ENCODE data around the gene LSAMP. TPM values are rescaled to one million over a fixed set of nuclear protein-coding genes. Genes with fewer than 3 reads are reported as not detected.

LSAMP gene
- total RNA-seq, 1 donor from 2014 or later, result 0.07 TPM

- DNase-seq (ENCODE audit: low read depth, low spot score), result no peak
Observed at GRCh38 chr3:116432795-116433194, 12.5 kb downstream of the LSAMP start.

GRCh38 chr3:116429479-116430269 lies 15.6 kb downstream of the LSAMP start:
- DNase-seq (ENCODE audit: low read depth, low spot score), result no peak

- DNase-seq (ENCODE audit: low read depth, low spot score), result no peak
Observed at GRCh38 chr3:116426036-116426435, 19.3 kb downstream of the LSAMP start.

- no peak for DNase-seq (ENCODE audit: low read depth, low spot score)
Observed at GRCh38 chr3:116425126-116425525, 20.2 kb downstream of the LSAMP start.

- DNase-seq (ENCODE audit: low read depth, low spot score), result no peak
Observed at GRCh38 chr3:116423945-116424344, 21.3 kb downstream of the LSAMP start.

- no peak for DNase-seq (ENCODE audit: low read depth, low spot score)
Observed at GRCh38 chr3:116423374-116423773, 21.9 kb downstream of the LSAMP start.

- no peak for DNase-seq (ENCODE audit: low read depth, low spot score)
Observed at GRCh38 chr3:116417151-116417550, 28.1 kb downstream of the LSAMP start.

- no peak for DNase-seq (ENCODE audit: low read depth, low spot score)
Observed at GRCh38 chr3:116413319-116413718, 32.0 kb downstream of the LSAMP start.

GRCh38 chr3:116408473-116408872 lies 36.8 kb downstream of the LSAMP start:
- DNase-seq (ENCODE audit: low read depth, low spot score), result no peak

- DNase-seq (ENCODE audit: low read depth, low spot score), result no peak
Observed at GRCh38 chr3:116405231-116405630, 40.1 kb downstream of the LSAMP start.

- no peak for DNase-seq (ENCODE audit: low read depth, low spot score)
Observed at GRCh38 chr3:116399701-116400226, 45.5 kb downstream of the LSAMP start.

- no peak for DNase-seq (ENCODE audit: low read depth, low spot score)
Observed at GRCh38 chr3:116394365-116394764, 50.9 kb downstream of the LSAMP start.

- DNase-seq (ENCODE audit: low read depth, low spot score), result no peak
Observed at GRCh38 chr3:116393199-116393598, 52.1 kb downstream of the LSAMP start.

- DNase-seq (ENCODE audit: low read depth, low spot score), result no peak
Observed at GRCh38 chr3:116392291-116392690, 53.0 kb downstream of the LSAMP start.

- no peak for DNase-seq (ENCODE audit: low read depth, low spot score)
Observed at GRCh38 chr3:116391296-116392201, 53.7 kb downstream of the LSAMP start.

GRCh38 chr3:116390318-116390717 lies 55.0 kb downstream of the LSAMP start:
- no peak for DNase-seq (ENCODE audit: low read depth, low spot score)

GRCh38 chr3:116388867-116389385 lies 56.4 kb downstream of the LSAMP start:
- no peak for DNase-seq (ENCODE audit: low read depth, low spot score)

- no peak for DNase-seq (ENCODE audit: low read depth, low spot score)
Observed at GRCh38 chr3:116386168-116386567, 59.1 kb downstream of the LSAMP start.

- DNase-seq (ENCODE audit: low read depth, low spot score), result no peak
Observed at GRCh38 chr3:116384717-116385116, 60.6 kb downstream of the LSAMP start.

- DNase-seq (ENCODE audit: low read depth, low spot score), result no peak
Observed at GRCh38 chr3:116378077-116378476, 67.2 kb downstream of the LSAMP start.

GRCh38 chr3:116374901-116375300 lies 70.4 kb downstream of the LSAMP start:
- DNase-seq (ENCODE audit: low read depth, low spot score), result no peak

All from pulmonary artery endothelial cell (primary cell).